Effector memory CD4-positive, alpha-beta T cell (primary cell): ENCODE data around the gene SF3B2.
"Not testable (repeated sequence)": the region's sequence is repeated elsewhere in the genome, so short reads cannot be mapped to it uniquely, and the experiment has no call there.

ENCODE experiments used
- DNase-seq, 3 donors: peaks; one replicate each; pipeline ENCODE4 v3.0.0-alpha.2; 2020
- H3K27ac ChIP-seq: 2 replicates; pipeline ENCODE4 v1.7.0; 2013; ENCODE audit warnings: mild to moderate bottlenecking, low read length, moderate library complexity; ENCODE audit not compliant: insufficient read depth, poor library complexity, severe bottlenecking
- H3K27me3 ChIP-seq: replicated peaks from 2 replicates; pipeline ENCODE4 v1.7.0; 2013; ENCODE audit warnings: mild to moderate bottlenecking, low read length; ENCODE audit not compliant: insufficient read depth, control insufficient read depth, poor library complexity, severe bottlenecking
- H3K36me3 ChIP-seq: 2 replicates; pipeline ENCODE4 v1.7.0; 2013; ENCODE audit warnings: mild to moderate bottlenecking, low read length, moderate library complexity; ENCODE audit not compliant: control insufficient read depth, insufficient read depth
- H3K4me1 ChIP-seq: 2 replicates; pipeline ENCODE4 v1.7.0; 2013; ENCODE audit warnings: low read length, mild to moderate bottlenecking; ENCODE audit not compliant: control insufficient read depth, insufficient read depth, poor library complexity, severe bottlenecking
- H3K4me3 ChIP-seq: 2 replicates; pipeline ENCODE4 v1.7.0; 2013; ENCODE audit warnings: low read length, low read depth, mild to moderate bottlenecking; ENCODE audit not compliant: insufficient read depth, poor library complexity, severe bottlenecking
- H3K9me3 ChIP-seq: 2 replicates; pipeline ENCODE4 v1.7.0; 2013; ENCODE audit warnings: mild to moderate bottlenecking, low read length, moderate library complexity; ENCODE audit not compliant: control insufficient read depth

The SF3B2 gene

GRCh38 chr11:66084821-66085475, 32.8 kb downstream of the SF3B2 start:
- DNase-seq = no peak
- Histone ChIP-seq H3K9me3 (no peaks in the 10 kb centered on the region), H3K27ac (no peak overlapping the region), H3K27me3 (no peaks in the 10 kb centered on the region), H3K4me1 (peaks cover 45% of the 10 kb centered on the region), H3K36me3 (no peaks in the 10 kb centered on the region), H3K4me3 (no peak overlapping the region)

- Histone ChIP-seq H3K9me3 (no peaks in the 10 kb centered on the region), H3K4me1 (peaks cover 28% of the 10 kb centered on the region), H3K27ac (no peak overlapping the region), H3K27me3 (no peaks in the 10 kb centered on the region), H3K36me3 (no peaks in the 10 kb centered on the region), H3K4me3 (no peak overlapping the region)
- no peak for DNase-seq
Observed at GRCh38 chr11:66087148-66087908, 35.2 kb downstream of the SF3B2 start.

- Histone ChIP-seq H3K27me3 (no peaks in the 10 kb centered on the region), H3K27ac (no peak overlapping the region), H3K4me1 (peaks cover 13% of the 10 kb centered on the region), H3K36me3 (no peaks in the 10 kb centered on the region), H3K4me3 (no peak overlapping the region), H3K9me3 (no peaks in the 10 kb centered on the region)
- DNase-seq = no peak
Observed at GRCh38 chr11:66089067-66089466, 36.9 kb downstream of the SF3B2 start.

- no peak for DNase-seq
- Histone ChIP-seq H3K36me3 (no peaks in the 10 kb centered on the region), H3K27me3 (no peaks in the 10 kb centered on the region), H3K9me3 (no peaks in the 10 kb centered on the region), H3K4me3 (no peak overlapping the region), H3K27ac (no peak overlapping the region), H3K4me1 (peaks cover 7% of the 10 kb centered on the region)
Observed at GRCh38 chr11:66090288-66090687, 38.1 kb downstream of the SF3B2 start.

- H3K36me3 ChIP-seq, H3K27ac ChIP-seq, DNase-seq, H3K27me3 ChIP-seq, H3K9me3 ChIP-seq, H3K4me1 ChIP-seq, H3K4me3 ChIP-seq: not testable (repeated sequence)
Observed at GRCh38 chr11:66092125-66092524, 40.0 kb downstream of the SF3B2 start.

GRCh38 chr11:66099746-66100145, 47.6 kb downstream of the SF3B2 start:
- peaks cover 39% of the 10 kb centered on the region for H3K4me1 ChIP-seq

GRCh38 chr11:66100272-66101065, 48.3 kb downstream of the SF3B2 start:
- DNase-seq = peak; percentile 36 to 55 (median 48)
- peaks cover 39% of the 10 kb centered on the region for H3K4me1 ChIP-seq
- H3K36me3 ChIP-seq = no peaks in the 10 kb centered on the region
- H3K9me3 ChIP-seq = no peaks in the 10 kb centered on the region
- H3K4me3 ChIP-seq = peak overlapping the region; percentile 38
- H3K27ac ChIP-seq = peak overlapping the region; percentile 64
- no peaks in the 10 kb centered on the region for H3K27me3 ChIP-seq

More at GRCh38 chr11:66099746-66100145, 47.6 kb downstream of the SF3B2 start:
- H3K27me3 ChIP-seq, H3K4me3 ChIP-seq, DNase-seq, H3K9me3 ChIP-seq, H3K36me3 ChIP-seq: not testable (repeated sequence)
- H3K27ac ChIP-seq = peak overlapping the region; percentile 64

GRCh38 chr11:66101066-66101464, 48.9 kb downstream of the SF3B2 start:
- Histone ChIP-seq H3K36me3 (no peaks in the 10 kb centered on the region), H3K27ac (peak overlapping the region; percentile 64), H3K4me1 (peaks cover 39% of the 10 kb centered on the region), H3K27me3 (no peaks in the 10 kb centered on the region), H3K4me3 (peak overlapping the region; percentile 38), H3K9me3 (no peaks in the 10 kb centered on the region)
- DNase-seq = no peak

GRCh38 chr11:66104057-66104638, 52.0 kb downstream of the SF3B2 start:
- no peaks in the 10 kb centered on the region for H3K9me3 ChIP-seq
- DNase-seq = no peak
- H3K36me3 ChIP-seq = peaks cover 5% of the 10 kb centered on the region
- no peaks in the 10 kb centered on the region for H3K27me3 ChIP-seq
- peak overlapping the region; percentile 3 for H3K27ac ChIP-seq
- peaks cover 60% of the 10 kb centered on the region for H3K4me1 ChIP-seq
- H3K4me3 ChIP-seq = no peak overlapping the region
